GM18517 (cell line): ENCODE data around the gene LONP1.
"Not testable (repeated sequence)": the region's sequence is repeated elsewhere in the genome, so short reads cannot be mapped to it uniquely, and the experiment has no call there.

ENCODE experiments used
- ATAC-seq: cut with Tn5 transposase; IDR thresholded peaks from one replicate; pipeline ENCODE4 v1.9.1; 2021; ENCODE audit warnings: mild to moderate bottlenecking, moderate library complexity; ENCODE audit not compliant: unreplicated experiment

The LONP1 gene

DNA sequence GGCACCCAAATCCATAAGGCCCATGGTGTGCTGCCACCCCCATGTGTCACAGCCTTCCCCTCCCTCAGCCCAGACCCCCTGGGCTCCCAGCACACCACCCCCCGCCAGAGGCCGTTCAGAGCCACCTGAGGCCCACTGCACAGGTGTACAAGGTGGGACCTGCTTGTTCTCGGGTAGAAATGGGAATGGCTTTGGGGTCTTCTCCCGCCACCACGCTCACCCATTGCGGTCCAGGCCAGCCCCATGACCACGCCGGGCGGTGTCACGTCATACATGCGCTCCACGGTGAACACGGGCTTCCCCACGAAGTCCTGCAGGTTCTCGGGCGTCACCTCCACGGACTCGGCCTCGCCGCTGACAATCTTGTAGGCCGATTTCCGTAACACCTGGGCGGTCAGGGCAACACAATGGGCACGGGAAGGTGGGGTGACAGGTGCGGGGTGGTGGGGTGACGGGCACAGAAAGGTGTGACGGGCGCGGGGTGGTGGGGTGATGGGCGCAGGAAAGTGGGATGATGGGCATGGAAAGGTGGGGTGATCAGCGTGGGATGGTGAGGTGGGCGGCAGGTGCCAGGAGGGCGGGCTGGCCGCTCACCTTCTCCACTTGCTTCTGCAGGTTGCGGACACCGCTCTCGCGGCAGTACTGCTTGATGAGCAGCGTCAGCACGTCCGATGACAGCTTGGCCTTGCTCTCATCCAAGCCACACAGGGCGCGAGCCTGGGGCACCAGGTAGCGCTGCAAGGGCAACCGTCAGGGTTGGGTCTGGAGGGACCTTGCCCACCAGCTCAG is 25.6 kb downstream of the LONP1 start:
- ATAC-seq: no peak

DNA sequence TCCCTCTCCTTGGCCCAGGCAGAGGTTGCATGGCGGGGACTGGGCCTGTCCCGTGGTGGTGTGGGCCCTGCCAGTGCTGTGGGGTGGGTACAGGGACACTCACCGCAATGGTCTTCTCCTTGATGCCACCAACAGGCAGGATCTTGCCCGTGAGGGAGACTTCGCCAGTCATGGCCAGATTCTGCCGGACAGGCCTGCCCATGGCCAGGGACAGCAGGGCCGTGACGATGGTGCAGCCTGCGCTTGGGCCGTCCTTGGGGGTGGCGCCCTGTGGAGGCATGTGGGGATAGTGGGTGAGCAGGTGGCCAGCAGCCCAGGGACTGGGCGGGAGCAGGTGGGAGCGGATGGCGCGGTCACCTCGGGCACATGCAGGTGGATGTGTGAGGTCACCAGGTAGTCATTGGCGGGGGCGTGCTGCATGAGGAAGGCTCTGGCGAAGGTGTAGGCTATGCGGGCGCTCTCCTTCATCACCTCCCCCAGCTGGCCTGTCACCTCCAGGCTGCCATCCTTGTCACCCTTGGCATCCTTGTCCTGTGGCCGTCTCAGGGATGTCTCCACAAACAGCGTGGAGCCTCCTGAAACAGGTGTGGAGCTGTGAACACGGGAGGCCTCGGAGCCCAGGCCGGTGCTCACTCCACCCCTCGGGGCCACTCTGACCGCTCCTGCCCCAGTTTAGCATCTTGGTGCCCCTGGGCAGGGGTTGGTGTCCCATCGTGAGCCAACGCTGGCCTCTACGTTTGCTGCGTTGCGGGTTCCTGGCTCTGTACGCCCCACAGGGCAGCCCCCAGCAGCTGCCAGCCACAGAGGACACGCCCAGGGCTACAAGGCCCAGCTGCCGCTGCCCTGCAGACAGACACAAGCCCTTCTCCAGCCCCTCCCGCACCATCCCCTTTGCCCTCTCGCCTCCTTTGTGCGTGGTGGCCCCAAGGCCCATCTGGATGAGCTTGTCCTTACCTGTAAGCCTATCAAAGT is 26.5 kb downstream of the LONP1 start:
- ATAC-seq: no peak

DNA sequence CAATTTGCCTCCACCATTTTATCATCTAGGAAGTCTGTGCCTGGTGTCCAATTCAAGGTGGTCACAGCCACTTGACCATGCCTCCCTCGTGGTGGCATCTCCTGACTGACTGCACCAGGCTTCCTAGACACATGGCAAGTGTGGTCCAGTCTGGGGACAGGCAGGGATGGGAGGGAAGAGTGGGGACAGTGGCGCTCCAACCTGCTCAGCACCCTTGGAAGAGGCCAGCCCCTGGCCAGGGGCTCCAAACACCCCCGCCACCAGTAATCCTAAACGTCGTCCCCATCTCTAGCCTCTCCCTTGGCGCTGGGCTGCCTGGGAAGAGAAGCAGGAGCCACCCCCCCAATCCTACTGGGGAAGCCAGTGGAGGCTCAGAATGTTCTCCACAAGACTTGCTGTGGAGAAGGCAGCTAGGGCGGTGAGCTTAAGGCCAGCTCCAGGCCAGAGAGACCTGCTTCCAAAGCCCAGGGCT is 27.2 kb downstream of the LONP1 start:
- ATAC-seq: no peak

DNA sequence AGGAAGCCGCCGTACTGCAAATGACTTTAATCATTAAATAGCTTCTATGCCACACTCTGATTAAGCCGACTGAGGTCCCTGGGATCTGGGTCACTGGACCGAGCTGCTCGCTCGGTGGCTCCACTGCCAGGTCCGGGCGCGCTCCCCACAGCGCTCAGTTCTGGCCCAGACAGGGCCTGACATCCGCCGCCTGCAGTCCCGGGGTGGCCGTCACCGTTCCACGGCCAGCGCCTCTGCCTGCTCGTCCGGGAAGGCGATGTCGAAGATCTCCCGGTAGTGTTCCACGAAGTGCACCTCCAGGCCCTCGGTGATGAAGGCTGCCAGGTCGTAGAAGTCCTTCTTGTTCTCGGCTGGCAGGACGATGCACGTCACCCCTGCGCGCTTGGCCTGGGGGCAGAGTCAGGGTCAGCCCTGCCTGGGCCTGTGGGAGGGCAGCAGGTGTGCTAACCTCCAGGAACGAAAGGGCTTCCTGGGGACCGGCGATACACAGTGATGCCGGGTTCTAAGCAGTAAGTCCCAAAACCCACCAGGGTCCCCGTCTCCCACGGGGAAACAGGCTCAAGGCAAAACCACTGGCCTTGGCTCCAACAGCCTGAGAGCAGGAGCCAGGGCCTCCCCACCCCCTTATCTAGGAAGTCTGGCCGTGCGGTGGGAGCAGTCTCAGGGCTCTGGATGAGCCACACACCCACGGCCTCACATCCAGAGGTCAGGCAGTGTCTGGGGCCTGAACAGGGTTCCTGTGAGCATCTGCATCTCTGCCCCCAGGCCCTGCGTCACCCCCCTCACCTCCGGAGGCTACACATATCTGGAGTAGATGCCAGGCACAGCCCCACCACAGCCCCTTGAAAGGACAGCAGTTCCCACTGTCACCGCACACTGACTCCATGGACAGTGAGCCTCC is 27.9 kb downstream of the LONP1 start:
- ATAC-seq: no peak

DNA sequence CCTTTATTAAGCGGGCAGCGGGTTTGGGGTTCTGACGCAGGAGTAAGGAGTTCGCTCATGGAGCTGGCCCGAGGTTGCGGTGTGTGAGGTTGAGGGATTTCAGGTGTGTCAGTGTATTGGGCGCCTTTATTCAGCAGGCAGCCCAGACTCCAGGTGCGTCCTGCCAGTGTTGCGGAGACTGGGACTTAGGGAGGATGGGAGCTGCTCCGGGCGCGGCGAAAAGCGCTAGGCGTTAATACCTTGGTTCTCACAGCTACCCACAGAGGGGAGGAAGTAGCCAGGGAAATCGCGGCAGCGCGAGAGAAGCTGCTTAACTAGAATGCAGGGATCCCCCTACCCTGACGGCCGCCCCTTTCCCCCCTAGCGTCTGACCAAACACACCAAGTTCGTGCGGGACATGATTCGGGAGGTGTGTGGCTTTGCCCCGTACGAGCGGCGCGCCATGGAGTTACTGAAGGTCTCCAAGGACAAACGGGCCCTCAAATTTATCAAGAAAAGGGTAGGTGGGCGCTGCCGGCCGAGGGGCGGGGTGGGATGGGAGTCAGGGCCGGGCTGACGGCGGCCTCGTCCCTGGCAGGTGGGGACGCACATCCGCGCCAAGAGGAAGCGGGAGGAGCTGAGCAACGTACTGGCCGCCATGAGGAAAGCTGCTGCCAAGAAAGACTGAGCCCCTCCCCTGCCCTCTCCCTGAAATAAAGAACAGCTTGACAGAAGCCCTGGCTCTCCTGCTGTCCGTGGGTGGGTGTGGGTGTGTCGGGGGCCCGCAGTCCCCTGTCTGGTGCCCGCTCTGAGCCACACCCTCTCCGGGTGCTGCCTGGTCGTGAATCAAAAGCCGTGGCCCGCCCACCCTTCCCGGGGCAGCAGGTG is 28.8 kb downstream of the LONP1 start:
- no peak for ATAC-seq

DNA sequence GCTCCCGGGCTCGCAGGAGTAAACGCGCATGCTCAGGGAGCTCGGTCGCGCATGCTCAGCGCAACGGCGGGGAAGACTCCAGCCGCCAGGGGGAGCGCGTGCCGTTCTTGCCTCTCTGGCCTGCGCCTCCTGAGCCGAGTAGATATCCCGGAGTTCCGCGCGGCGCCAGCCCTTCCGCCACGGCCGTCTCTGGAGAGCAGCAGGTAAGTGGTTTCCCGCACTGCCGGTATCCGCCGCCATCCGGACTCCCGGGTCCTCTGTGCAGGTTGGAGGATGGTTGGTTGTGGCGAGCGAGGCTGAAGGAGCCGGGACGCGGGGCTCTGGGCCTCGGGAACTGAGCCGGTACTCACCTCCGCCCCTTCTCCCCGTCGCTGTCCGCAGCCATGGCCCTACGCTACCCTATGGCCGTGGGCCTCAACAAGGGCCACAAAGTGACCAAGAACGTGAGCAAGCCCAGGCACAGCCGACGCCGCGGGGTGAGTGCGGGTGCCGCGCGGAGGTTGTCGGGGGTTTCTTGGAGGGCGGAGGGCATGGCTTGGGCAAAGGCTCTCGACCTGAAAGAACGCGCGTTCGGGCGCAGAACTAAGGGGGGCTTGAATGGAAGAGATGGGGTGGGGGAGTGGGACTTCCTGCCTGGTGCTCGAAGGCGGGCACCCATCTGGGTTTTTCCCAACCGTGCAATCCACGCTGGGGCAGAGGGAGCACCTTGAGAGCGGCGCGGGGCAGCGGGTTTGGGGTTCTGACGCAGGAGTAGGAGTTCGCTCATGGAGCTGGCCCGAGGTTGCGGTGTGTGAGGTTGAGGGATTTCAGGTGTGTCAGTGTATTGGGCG is 29.6 kb downstream of the LONP1 start, which contains the start of gene RPL36:
Gene RPL36 (plus strand): TSS at position 171 of the 830 bp plus-strand sequence. CDS start 213 bp downstream, at position 384.
- peak; percentile 35 for ATAC-seq

DNA sequence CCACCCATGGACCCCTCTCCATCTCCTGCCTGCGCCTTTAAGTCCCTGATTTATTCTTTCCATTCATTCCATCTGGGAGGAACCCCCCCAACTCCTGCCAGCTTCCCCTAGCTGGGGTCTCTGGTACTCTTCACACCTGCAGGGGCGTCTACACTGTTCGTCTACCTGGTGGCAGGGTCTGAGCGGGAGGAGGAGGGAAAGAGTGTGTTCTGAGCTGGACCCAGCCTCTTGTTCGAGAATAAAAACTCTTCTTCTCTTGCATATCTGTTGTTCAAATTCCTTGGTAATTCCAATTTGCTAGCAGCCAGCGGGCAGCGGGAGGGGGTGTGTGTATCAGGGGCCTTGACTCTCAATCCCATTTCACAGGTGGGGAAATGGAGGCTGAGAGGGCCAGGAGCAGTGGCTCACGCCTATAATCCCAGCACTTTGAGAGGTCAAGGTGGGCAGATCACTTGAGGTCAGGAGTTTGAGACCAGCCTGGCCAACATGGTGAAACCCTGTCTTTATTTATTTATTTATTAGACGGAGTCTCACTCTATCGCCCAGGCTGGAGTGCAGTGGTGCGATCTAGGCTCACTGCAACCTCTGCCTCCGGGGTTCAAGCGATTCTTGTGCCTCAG is 31.6 kb downstream of the LONP1 start:
- not testable (repeated sequence) for ATAC-seq

DNA sequence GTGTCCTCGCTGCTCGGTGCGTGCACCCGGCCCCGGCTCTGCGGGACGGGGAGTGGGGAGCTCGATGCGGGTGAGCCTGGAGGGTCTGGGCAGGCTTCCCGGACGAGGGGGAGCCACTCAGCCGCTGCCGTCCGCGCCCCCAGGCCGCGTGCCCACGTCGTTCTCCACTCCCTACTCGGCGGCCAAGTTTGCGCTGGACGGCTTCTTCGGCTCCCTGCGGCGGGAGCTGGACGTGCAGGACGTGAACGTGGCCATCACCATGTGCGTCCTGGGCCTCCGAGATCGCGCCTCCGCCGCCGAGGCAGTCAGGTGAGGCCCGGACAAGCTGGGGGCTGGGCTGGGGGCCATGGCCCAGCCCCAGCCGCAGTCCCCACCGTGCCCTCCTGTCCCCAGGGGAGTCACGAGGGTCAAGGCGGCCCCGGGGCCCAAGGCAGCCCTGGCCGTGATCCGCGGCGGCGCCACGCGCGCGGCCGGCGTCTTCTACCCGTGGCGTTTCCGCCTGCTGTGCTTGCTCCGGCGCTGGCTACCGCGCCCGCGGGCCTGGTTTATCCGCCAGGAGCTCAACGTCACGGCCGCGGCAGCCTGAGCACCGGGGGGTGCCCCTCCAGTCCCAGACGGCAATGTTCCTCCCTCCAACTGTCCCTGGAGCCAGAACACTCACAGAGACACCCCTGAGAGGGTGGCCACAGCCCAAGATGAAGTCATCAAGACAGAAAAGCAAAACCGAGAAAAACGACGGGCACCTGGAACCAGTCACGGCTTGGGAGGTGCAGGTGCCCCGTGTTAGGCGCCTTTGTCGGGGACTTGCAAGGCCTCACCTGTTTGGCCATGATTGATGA is 32.4 kb downstream of the LONP1 start:
- ATAC-seq: no peak

DNA sequence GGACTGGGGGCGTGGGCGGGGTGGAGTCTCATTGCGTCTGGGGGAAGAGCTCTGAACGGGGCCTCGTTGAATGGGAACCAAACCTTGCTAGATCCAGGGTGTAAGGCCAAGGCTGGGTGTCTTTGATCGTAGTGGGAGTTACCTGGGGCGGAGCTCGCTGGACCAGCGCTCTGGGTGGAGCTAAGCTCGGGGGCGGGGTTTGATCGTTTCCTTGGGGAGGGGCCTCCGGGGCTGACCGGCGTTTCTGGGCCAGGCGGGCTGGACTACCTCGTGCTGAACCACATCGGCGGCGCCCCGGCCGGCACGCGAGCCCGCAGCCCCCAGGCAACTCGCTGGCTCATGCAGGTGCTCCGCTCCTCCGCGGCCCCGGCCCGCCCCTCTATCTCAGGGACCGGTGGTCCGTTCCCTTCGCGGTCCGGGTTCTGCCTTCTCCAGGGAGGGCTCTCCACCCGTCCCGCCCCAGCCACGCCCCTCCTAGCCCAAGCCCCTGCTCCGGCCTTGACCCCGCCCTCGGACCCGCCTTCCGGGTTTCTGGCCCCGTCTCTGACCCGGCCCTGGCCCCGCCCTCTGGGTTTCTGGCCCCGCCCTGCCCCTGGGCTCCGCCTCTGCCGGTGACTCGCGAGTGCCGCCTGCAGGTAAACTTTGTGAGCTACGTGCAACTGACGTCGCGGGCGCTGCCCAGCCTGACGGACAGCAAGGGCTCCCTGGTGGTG is 33.1 kb downstream of the LONP1 start:
- peak; percentile 40 for ATAC-seq

DNA sequence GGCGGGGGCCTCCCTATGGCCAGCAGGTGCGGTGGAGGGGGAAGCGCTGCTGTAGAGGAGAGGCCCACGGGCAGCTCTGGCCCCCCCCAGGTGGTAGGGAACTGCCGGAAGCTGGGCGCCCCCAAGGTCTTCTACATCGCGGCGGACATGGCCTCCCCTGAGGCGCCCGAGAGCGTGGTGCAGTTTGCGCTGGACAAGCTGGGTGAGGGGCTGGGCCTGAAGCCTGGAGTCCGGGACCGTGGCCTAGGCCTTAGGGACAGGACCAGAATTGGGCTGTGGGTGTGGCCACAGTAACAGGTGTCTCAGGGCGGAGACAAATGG is 33.7 kb downstream of the LONP1 start:
- ATAC-seq: no peak

DNA sequence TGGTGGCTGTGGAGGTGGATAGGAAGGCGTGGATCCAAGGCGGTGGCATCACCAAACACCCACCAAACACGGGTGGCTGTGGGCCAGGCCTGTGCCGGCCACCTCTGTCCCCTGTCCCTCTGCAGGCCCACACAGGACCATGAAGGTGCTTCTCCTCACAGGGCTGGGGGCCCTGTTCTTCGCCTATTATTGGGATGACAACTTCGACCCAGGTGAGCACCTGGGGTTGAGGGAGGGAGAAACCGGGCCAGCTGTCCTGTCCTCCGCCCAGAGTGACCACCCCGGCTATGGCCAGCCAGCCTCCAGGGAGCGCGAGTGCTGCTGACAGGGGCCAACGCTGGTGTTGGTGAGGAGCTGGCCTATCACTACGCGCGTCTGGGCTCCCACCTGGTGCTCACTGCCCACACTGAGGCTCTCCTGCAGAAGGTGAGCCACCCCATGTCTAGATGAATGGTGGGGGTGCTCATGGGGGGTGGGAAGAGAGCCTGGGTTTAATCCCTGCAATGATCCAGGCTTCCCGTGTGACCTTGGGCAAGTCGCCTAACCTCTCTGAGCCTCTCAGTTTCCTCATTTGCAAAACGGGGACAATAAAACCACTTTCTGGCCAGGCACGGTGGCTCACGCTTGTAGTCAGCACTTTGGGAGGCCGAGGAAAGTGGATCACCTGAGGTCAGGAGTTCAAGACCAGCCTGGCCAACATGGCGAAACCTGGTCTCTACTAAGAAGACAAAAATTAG is 35.1 kb downstream of the LONP1 start:
- no peak for ATAC-seq

DNA sequence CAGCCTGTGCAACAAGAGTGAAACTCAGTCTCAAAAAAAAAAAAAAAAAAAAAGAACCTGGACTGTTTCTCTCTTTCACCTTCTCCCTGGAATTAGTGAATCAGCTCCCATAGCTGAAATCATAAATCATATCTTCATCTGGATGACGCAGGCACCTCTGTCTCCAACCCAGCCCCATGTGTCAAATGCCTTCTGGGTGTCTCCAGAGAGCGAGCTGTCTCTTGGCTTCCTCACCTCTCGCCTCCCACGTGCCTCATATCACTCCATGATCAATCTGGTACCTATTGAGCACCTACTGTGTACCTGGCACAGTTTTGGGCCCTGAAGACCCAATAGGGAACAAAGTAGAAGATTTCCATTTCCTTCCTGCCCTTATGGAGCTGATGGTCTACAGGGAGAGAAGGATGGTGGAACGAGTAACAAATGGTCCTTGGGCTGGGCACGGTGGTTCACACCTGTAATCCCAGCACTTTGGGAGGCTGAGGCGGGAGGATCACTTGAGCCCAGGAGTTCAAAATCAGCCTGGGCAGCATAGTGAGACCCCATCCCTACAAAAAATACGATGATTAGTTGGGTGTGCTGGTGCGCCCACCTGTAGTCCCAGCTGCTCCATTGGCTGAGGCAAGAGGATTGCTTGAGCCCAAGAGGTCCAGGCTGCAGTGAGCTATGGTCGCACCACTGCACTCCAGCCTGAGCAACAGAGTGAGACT is 36.6 kb downstream of the LONP1 start:
- no peak for ATAC-seq

DNA sequence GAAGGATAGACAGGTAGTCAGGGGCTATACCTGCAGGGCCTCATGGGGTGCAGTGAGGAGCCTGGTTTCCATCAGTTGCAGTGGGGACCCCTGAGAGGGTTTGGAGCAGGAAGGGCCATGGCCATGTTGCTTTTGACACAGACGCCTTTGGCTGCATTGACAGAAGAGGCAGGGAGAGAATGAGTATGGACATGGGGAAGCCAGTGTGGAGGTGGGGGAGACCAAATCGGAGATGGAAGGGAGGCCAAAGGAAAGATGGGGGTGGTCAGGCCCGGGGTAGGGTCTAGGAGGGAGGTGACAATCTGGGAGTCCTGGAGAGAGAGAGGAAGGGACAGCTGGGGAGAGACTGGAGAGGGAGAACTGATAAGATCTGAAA is 37.9 kb downstream of the LONP1 start:
- no peak for ATAC-seq

DNA sequence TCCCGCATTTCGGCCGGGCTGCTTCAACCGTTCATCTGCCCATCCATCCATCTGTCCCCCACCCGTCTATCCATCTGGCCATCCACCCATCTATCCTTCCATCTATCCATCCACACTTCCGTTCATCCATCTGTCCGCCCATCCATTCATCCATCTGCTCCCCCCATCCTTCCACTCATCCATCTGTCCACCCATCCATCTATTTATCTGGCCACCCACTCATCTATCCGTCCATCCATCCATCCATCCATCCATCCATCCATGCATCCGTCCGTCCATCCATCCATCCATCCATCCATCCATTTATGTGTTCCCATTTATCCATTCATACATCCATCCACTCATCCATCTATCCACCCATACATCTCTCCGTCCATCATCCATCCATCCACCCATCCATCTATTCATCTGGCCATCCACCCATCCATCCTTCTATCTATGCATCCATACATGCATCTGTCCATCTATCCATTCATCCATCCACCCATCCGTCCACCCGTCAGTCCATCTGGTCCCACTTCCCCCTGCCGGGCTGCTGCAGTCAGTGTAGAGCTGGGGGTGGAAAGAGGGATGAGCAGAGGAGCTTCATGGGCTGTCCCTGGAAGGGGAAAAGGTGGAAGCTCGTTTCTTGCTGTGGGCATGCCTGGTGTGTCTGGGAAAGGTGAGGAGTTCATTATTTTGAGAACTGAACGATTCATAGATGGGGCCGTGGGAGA is 38.4 kb downstream of the LONP1 start:
- ATAC-seq: no peak
